Measurements from ENCODE around the gene SLK.

DNA sequence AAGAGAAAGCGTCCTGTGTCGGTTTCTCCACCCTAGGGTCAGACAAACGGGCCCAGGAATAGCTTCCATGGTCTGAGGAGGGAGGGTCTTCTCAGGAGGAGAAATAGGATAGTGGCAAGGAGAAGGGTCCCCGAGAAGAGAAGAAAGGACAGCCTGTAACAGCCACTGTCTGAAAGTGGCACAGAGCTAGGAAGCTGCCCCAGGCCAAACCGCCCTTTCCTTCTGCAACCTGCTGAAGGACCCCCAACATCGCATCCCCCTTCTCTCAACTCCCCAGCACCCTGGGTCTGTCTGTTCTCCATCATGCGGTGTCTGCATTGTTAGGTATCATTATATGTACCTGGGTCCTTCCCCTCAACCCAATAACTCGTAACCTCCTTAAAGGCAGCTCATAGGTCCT is 71.6 kb downstream of the SLK start:
- TF ChIP-seq EZH2 (IDR thresholded peaks at IDR 0.05; ENCODE audit: insufficient read depth, poor library complexity, severe bottlenecking) (no peak), EZH2phosphoT487 (IDR thresholded peaks at IDR 0.05; ENCODE audit: insufficient read depth, low read depth) (no peak)

All from GM23248 (cell line).